ENCODE measurements around the gene CISH. TPM values are rescaled to one million over a fixed set of nuclear protein-coding genes. Genes with fewer than 3 reads are reported as not detected.

Gene CISH, protein sequence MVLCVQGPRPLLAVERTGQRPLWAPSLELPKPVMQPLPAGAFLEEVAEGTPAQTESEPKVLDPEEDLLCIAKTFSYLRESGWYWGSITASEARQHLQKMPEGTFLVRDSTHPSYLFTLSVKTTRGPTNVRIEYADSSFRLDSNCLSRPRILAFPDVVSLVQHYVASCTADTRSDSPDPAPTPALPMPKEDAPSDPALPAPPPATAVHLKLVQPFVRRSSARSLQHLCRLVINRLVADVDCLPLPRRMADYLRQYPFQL
- 29.4 TPM for polyA plus RNA-seq (ENCODE audit: insufficient read length)
- long read RNA-seq, donor 1, full-length matches to known transcripts, result 33 of 74 reads
- long read RNA-seq, donor 1, partial matches to known transcripts, result 41 of 74 reads
- long read RNA-seq, donor 1, other reads (novel, unspliced or antisense), result 0 of 74 reads
- long read RNA-seq, donor 2, full-length matches to known transcripts, result 24 of 24 reads
- long read RNA-seq, donor 2, partial matches to known transcripts, result 0 of 24 reads
- long read RNA-seq, donor 2, other reads (novel, unspliced or antisense), result 0 of 24 reads
- long read RNA-seq, donor 3, full-length matches to known transcripts, result 17 of 17 reads
- long read RNA-seq, donor 3, partial matches to known transcripts, result 0 of 17 reads
- long read RNA-seq, donor 3, other reads (novel, unspliced or antisense), result 0 of 17 reads
- long read RNA-seq, donor 4, full-length matches to known transcripts, result 2 of 2 reads
- long read RNA-seq, donor 4, partial matches to known transcripts, result 0 of 2 reads
- long read RNA-seq, donor 4, other reads (novel, unspliced or antisense), result 0 of 2 reads
- long read RNA-seq, donor 5, full-length matches to known transcripts, result 20 of 52 reads
- long read RNA-seq, donor 5, partial matches to known transcripts, result 32 of 52 reads
- long read RNA-seq, donor 5, other reads (novel, unspliced or antisense), result 0 of 52 reads
- long read RNA-seq, donor 6, full-length matches to known transcripts, result 22 of 48 reads
- long read RNA-seq, donor 6, partial matches to known transcripts, result 26 of 48 reads
- long read RNA-seq, donor 6, other reads (novel, unspliced or antisense), result 0 of 48 reads
- long read RNA-seq, donor 7, full-length matches to known transcripts, result 24 of 24 reads
- long read RNA-seq, donor 7, partial matches to known transcripts, result 0 of 24 reads
- long read RNA-seq, donor 7, other reads (novel, unspliced or antisense), result 0 of 24 reads
- long read RNA-seq, donor 8, full-length matches to known transcripts, result 10 of 10 reads
- long read RNA-seq, donor 8, partial matches to known transcripts, result 0 of 10 reads
- long read RNA-seq, donor 8, other reads (novel, unspliced or antisense), result 0 of 10 reads

DNA sequence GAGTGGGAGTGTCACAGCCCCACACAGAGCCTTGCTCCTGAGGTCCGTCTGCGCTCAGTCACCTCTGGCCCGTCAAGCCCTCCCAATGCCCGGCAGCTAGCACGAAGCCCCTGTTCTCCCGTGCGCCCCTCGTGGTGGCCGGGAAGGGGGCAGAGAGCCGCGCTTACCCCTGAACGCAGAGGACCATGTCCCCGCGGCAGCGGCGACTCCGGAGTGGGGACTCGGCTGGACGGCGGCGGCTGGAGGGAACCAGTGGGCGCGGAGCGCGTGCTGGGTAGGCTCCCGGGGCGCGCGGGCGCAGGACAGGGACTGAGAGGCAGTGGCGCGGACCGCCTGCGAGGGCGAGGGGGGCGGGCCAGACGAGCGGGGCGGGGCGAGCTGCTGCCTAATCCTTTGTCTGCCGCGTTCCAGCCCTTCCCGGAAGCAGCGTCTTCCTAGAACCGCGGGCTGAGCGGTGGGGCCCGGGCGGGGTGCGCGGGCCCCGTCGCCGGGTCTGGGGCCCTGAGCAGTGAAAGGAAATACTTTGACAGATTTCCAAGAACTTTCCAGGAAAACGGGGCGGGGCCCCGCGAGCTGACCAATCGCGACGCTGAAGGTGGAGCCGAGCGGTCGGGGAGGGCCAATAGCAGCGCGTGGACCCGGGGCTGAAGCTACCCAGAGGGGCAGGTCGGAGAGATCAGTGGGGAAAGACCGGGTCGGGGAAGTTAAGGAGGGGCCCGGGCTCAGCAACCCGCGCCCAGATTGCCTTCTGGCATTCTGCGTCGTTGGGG lies at the start of gene CISH:
TSS of gene CISH (minus strand) at position 311 of the 770 bp plus-strand sequence. CDS start at position 187, 124 bp downstream.
- peak; percentile 98 for DNase-seq

- DNase-seq, result no peak
Measured at GRCh38 chr3:50660386-50660785, 48.8 kb upstream of the CISH start.

GRCh38 chr3:50658831-50659230 lies 47.3 kb upstream of the CISH start:
- no peak for DNase-seq

DNA sequence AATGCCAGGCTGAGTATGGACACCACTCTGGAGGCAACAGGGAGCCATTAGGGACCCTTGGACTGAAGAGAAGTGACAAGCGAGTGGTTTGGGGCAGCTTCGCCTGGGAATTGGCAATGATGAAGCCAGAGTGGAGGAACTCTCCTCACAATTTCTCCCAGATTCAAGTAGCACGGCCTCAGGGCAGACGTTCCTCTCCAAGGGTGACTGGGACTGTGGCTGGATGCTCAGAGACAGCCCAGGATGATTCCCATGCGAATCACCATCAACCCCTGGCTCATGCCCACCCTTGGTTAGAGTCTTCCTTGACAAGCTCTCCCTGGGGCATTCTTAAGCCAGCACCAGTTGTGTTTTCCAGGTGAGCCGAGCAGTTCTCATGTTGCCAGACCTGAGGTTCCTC lies 46.8 kb upstream of the CISH start:
- DNase-seq, result no peak

DNA sequence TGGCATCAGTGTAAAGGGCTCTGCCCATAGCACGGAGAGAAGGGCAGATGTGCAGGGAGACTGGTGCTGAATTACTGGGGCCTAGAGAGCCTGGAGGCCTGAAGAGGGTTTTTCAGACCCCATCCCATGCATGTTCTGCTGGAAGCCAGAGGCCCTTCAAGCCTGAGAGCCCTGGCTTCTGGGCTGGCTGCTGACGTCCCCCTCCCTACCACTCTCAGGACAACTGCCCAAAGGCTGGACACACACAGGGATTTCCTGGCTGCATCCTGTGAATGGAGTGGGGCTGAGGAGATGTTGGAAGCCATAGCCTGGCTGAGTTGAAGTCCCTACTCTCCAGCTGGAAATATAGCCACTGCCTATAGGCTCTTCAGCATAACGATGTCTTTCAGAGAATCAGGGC lies 46.2 kb upstream of the CISH start:
- no peak for DNase-seq

- DNase-seq, result no peak
Measured at GRCh38 chr3:50657407-50657806, 45.8 kb upstream of the CISH start.

GRCh38 chr3:50656417-50657195 lies 45.0 kb upstream of the CISH start:
- no peak for DNase-seq

DNA sequence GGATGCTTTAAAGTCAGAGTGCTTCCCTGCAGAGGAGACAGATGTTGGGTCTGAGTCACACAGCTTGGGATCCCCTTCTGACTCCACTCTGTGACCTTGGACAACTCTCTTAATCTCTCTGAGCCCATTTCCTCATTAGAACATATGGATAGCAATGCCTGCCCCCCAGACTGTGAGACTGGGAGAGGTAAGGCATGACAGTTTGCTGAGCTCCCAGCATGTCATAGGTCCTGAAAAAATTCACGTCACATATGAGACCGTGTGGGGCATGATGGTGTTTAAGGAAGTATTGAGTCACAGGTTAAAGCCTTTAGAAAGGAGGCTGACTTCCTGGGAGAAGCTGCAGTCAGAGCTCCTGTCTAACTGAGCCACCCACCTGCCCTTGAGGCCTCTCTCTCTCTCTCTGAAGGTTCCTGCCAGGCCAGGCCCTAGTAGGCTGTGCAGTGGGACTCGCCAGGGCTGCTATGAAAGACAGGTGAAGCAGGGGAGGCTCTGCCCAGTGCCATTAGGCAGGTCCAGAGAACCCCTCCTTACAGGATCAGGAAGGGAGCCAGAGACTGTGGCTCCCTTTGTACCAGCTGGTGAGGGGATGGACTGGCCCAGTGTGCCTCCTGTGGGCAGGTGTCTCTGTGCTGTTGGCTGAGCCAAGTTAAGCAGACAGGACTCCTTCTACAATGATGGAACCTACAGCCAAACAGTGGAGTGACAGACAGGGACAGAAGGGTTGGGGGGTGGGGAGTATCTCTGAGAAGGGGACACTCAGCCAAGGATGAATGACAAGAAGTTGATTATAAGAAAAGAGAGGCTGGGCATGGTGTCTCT lies 43.6 kb upstream of the CISH start:
- no peak for DNase-seq

GRCh38 chr3:50653937-50654595 lies 42.5 kb upstream of the CISH start:
- no peak for DNase-seq

GRCh38 chr3:50652709-50653108 lies 41.1 kb upstream of the CISH start:
- DNase-seq, result no peak

- no peak for DNase-seq
Measured at GRCh38 chr3:50651920-50652529, 40.5 kb upstream of the CISH start.

GRCh38 chr3:50651445-50651844 lies 39.9 kb upstream of the CISH start:
- no peak for DNase-seq

- no peak for DNase-seq
Measured at GRCh38 chr3:50650018-50650417, 38.4 kb upstream of the CISH start.

- DNase-seq, result no peak
Measured at GRCh38 chr3:50649451-50649931, 37.9 kb upstream of the CISH start.

GRCh38 chr3:50648944-50649343 lies 37.4 kb upstream of the CISH start:
- no peak for DNase-seq

- no peak for DNase-seq
Measured at GRCh38 chr3:50648313-50648712, 36.7 kb upstream of the CISH start.

GRCh38 chr3:50645378-50645777 lies 33.8 kb upstream of the CISH start:
- DNase-seq, result no peak

GRCh38 chr3:50644561-50644960 lies 33.0 kb upstream of the CISH start:
- no peak for DNase-seq

Data from left kidney (tissue), 8 donors.